GM23248 (cell line): ENCODE data around the gene RAB39A. TPM values are rescaled to one million over a fixed set of nuclear protein-coding genes. Genes with fewer than 3 reads are reported as not detected.
"Not testable (repeated sequence)": the region's sequence is repeated elsewhere in the genome, so short reads cannot be mapped to it uniquely, and the experiment has no call there.

ENCODE experiments used
- DNase-seq: peaks from one replicate; pipeline ENCODE4 v3.0.0-alpha.2; 2015
- H2AFZ ChIP-seq: fragments of 200-600 bp; sonication (generic); 2 replicates; pipeline ENCODE4 v1.6.1; 2016; ENCODE audit warnings: antibody characterized with exemption
- H3F3A ChIP-seq: fragments of 200-600 bp; sonication (generic); 2 replicates; pipeline ENCODE4 v1.6.1; 2016; ENCODE audit warnings: mild to moderate bottlenecking, antibody characterized with exemption, mixed run types; ENCODE audit not compliant: insufficient read depth
- H3K27ac ChIP-seq: fragments of 200-600 bp; sonication (generic); 2 replicates; pipeline ENCODE4 v1.5.1; 2016; ENCODE audit warnings: mild to moderate bottlenecking
- H3K27me3 ChIP-seq: fragments of 200-600 bp; sonication (generic); replicated peaks from 2 replicates; pipeline ENCODE4 v1.6.1; 2016; ENCODE audit warnings: mild to moderate bottlenecking; ENCODE audit not compliant: insufficient read depth
- H3K36me3 ChIP-seq: fragments of 200-600 bp; sonication (generic); 2 replicates; pipeline ENCODE4 v1.6.1; 2016; ENCODE audit warnings: low read depth, mild to moderate bottlenecking
- H3K4me1 ChIP-seq: fragments of 200-600 bp; sonication (generic); 2 replicates; pipeline ENCODE4 v1.6.1; 2016; ENCODE audit warnings: mild to moderate bottlenecking; ENCODE audit not compliant: insufficient read depth
- H3K4me2 ChIP-seq: fragments of 200-600 bp; sonication (generic); one replicate; pipeline ENCODE4 v1.6.1; 2016; ENCODE audit warnings: mild to moderate bottlenecking; ENCODE audit not compliant: unreplicated experiment
- H3K4me3 ChIP-seq: fragments of 200-600 bp; sonication (generic); 2 replicates; pipeline ENCODE4 v1.5.1; 2016; ENCODE audit warnings: mild to moderate bottlenecking
- H3K79me2 ChIP-seq: fragments of 200-600 bp; sonication (generic); 2 replicates; pipeline ENCODE4 v1.6.1; 2016; ENCODE audit warnings: mild to moderate bottlenecking; ENCODE audit not compliant: insufficient read depth
- H3K9ac ChIP-seq: fragments of 200-600 bp; sonication (generic); 2 replicates; pipeline ENCODE4 v1.6.1; 2016; ENCODE audit warnings: mild to moderate bottlenecking
- H3K9me2 ChIP-seq: fragments of 200-600 bp; sonication (generic); 2 replicates; pipeline ENCODE4 v1.6.1; 2016; ENCODE audit warnings: mixed run types, mild to moderate bottlenecking, moderate library complexity; ENCODE audit not compliant: insufficient read depth
- H3K9me3 ChIP-seq: fragments of 200-600 bp; sonication (generic); one replicate; pipeline ENCODE4 v1.6.1; 2017; ENCODE audit warnings: low read depth
- H4K20me1 ChIP-seq: fragments of 200-600 bp; sonication (generic); 2 replicates; pipeline ENCODE4 v1.6.0; 2016; ENCODE audit not compliant: insufficient read depth
- EZH2 ChIP-seq: fragments of 200-600 bp; sonication (generic); IDR thresholded peaks from 2 replicates; pipeline ENCODE4 v1.6.1; 2018; ENCODE audit warnings: antibody characterized with exemption, mild to moderate bottlenecking; ENCODE audit not compliant: insufficient read depth, poor library complexity, severe bottlenecking
- EZH2phosphoT487 ChIP-seq: fragments of 200-600 bp; sonication (generic); IDR thresholded peaks from 2 replicates; pipeline ENCODE4 v1.6.1; 2018; ENCODE audit warnings: antibody characterized with exemption, moderate library complexity, mild to moderate bottlenecking, low read depth; ENCODE audit not compliant: insufficient read depth
- WGBS, 2 experiments: methylation state at CpG; one replicate each; pipeline ENCODE4 v1.1.6; 2015 to 2017; ENCODE audit warnings: low lambda C conversion rate in 2 of 2, low coverage in 1 of 2; ENCODE audit errors: missing lambda C conversion rate in 2 of 2; 5-methylcytosine and 5-hydroxymethylcytosine counted together
- in situ Hi-C: fragments of 300-500 bp; cut with MboI; formaldehyde crosslinking; loops from 2 replicates; pipeline ENCODE4 v1.15.0; 2020
- polyA plus RNA-seq: library from polyadenylated mRNA; unstranded; fragments of >200 nt; fragmentation: Nextera tagmentation; extraction: Ambion mirVana; gene quantifications from 2 replicates; pipeline ENCODE4 v1.2.1, GENCODE V29; 2016
- total RNA-seq: library from RNA; depleted of rRNA; stranded (reverse); fragments of >200 nt; shearing (Covaris generic); gene quantifications from 2 replicates; pipeline ENCODE4 v1.2.3, GENCODE V29; 2014

The RAB39A gene
- total and polyA plus RNA-seq, 2 experiments from 2014 or later: not detected

- Histone ChIP-seq H3K4me3 (no peak overlapping the region), H3K9me2 (no peaks in the 10 kb centered on the region), H3F3A (no peaks in the 10 kb centered on the region), H3K27ac (no peak overlapping the region), H3K9me3 (no peaks in the 10 kb centered on the region), H2AFZ (no peak overlapping the region), H3K4me2 (no peak overlapping the region), H3K27me3 (peaks cover 18% of the 10 kb centered on the region), H4K20me1 (no peaks in the 10 kb centered on the region), H3K79me2 (no peaks in the 10 kb centered on the region), H3K36me3 (no peaks in the 10 kb centered on the region), H3K4me1 (no peaks in the 10 kb centered on the region), H3K9ac (no peak overlapping the region)
- TF ChIP-seq EZH2phosphoT487 (no peak), EZH2 (no peak)
- in situ Hi-C loops: no loop called here
- 79 to 81% methylated on average over 7 of the region's 7 CpGs for WGBS, 2 experiments
- no peak for DNase-seq
These were observed 3.0 kb downstream of the RAB39A start for GRCh38 chr11:107931206-107931605.

- peaks cover 3% of the 10 kb centered on the region for H3K27me3 ChIP-seq
- no peaks in the 10 kb centered on the region for H3F3A ChIP-seq
- no peaks in the 10 kb centered on the region for H3K36me3 ChIP-seq
- no peaks in the 10 kb centered on the region for H3K9me3 ChIP-seq
- no peak overlapping the region for H2AFZ ChIP-seq
- H3K27ac ChIP-seq: no peak overlapping the region
- H3K9ac ChIP-seq: no peak overlapping the region
- H3K79me2 ChIP-seq: no peaks in the 10 kb centered on the region
- H3K4me1 ChIP-seq: no peaks in the 10 kb centered on the region
- H3K4me2 ChIP-seq: no peak overlapping the region
- no peak for DNase-seq
- in situ Hi-C loops: no loop called here
- H4K20me1 ChIP-seq: no peaks in the 10 kb centered on the region
- WGBS, 2 experiments: 14 to 28% methylated on average over 4 of the region's 4 CpGs
- H3K9me2 ChIP-seq: no peaks in the 10 kb centered on the region
- TF ChIP-seq EZH2phosphoT487 (no peak), EZH2 (no peak)
- H3K4me3 ChIP-seq: no peak overlapping the region
These were observed 19.7 kb downstream of the RAB39A start for GRCh38 chr11:107947904-107948303.

GRCh38 chr11:107948328-107948727 is 20.1 kb downstream of the RAB39A start:
- H3F3A ChIP-seq, H3K9me3 ChIP-seq, H3K4me1 ChIP-seq, H3K27ac ChIP-seq, DNase-seq, H3K9me2 ChIP-seq, H3K27me3 ChIP-seq, H3K36me3 ChIP-seq, H3K4me3 ChIP-seq, H4K20me1 ChIP-seq, in situ Hi-C loops, H3K4me2 ChIP-seq, H3K9ac ChIP-seq, H3K79me2 ChIP-seq, H2AFZ ChIP-seq: not testable (repeated sequence)
- 49 to 51% methylated on average over 10 to 12 of the region's 12 CpGs for WGBS, 2 experiments

GRCh38 chr11:107951155-107951554 is 22.9 kb downstream of the RAB39A start:
- no peaks in the 10 kb centered on the region for H3F3A ChIP-seq
- no peak overlapping the region for H3K4me2 ChIP-seq
- no peaks in the 10 kb centered on the region for H3K36me3 ChIP-seq
- H2AFZ ChIP-seq: no peak overlapping the region
- H3K9ac ChIP-seq: no peak overlapping the region
- no peak for DNase-seq
- no peak for TF ChIP-seq EZH2
- no peaks in the 10 kb centered on the region for H3K9me3 ChIP-seq
- H3K27me3 ChIP-seq: peaks cover 12% of the 10 kb centered on the region
- no peaks in the 10 kb centered on the region for H4K20me1 ChIP-seq
- H3K9me2 ChIP-seq: no peaks in the 10 kb centered on the region
- no peaks in the 10 kb centered on the region for H3K79me2 ChIP-seq
- H3K4me1 ChIP-seq: no peaks in the 10 kb centered on the region
- no peak overlapping the region for H3K4me3 ChIP-seq
- in situ Hi-C loops: no loop called here
- H3K27ac ChIP-seq: no peak overlapping the region

- in situ Hi-C loops: no loop called here
- Histone ChIP-seq H3K27ac (no peak overlapping the region), H4K20me1 (no peaks in the 10 kb centered on the region), H2AFZ (no peak overlapping the region), H3K27me3 (peaks cover 20% of the 10 kb centered on the region), H3K79me2 (no peaks in the 10 kb centered on the region), H3K9ac (no peak overlapping the region), H3K36me3 (no peaks in the 10 kb centered on the region), H3K9me2 (no peaks in the 10 kb centered on the region), H3K4me3 (no peak overlapping the region), H3K4me2 (no peak overlapping the region), H3F3A (no peaks in the 10 kb centered on the region), H3K4me1 (no peaks in the 10 kb centered on the region), H3K9me3 (no peaks in the 10 kb centered on the region)
- DNase-seq: no peak
- WGBS, 2 experiments: 29% methylated on average over 3 of the region's 3 CpGs
- TF ChIP-seq EZH2 (no peak), EZH2phosphoT487 (no peak)
These were observed 25.2 kb downstream of the RAB39A start for GRCh38 chr11:107953446-107953845.
